GM12865 (cell line): ENCODE results near the gene CCDC91.

Experiments used
- DNase-seq: peaks from one replicate; pipeline ENCODE4 v3.0.0; 2010; ENCODE audit warnings: low read depth
- H3K4me3 ChIP-seq: 2 replicates; pipeline ENCODE4 v1.5.1; 2011; ENCODE audit warnings: mild to moderate bottlenecking, low read depth, low read length, control low read depth
- TF ChIP-seq, protein P1 (sequence below): IDR thresholded peaks from 2 replicates; pipeline ENCODE4 v1.5.1; 2011; ENCODE audit warnings: low read length, control low read depth, low read depth, inconsistent platforms; ENCODE audit not compliant: insufficient read depth; ENCODE audit errors: missing control alignments

The CCDC91 gene

GRCh38 chr12:28552251-28552970, 362.2 kb downstream of the CCDC91 start:
- TF ChIP-seq, protein P1, sequence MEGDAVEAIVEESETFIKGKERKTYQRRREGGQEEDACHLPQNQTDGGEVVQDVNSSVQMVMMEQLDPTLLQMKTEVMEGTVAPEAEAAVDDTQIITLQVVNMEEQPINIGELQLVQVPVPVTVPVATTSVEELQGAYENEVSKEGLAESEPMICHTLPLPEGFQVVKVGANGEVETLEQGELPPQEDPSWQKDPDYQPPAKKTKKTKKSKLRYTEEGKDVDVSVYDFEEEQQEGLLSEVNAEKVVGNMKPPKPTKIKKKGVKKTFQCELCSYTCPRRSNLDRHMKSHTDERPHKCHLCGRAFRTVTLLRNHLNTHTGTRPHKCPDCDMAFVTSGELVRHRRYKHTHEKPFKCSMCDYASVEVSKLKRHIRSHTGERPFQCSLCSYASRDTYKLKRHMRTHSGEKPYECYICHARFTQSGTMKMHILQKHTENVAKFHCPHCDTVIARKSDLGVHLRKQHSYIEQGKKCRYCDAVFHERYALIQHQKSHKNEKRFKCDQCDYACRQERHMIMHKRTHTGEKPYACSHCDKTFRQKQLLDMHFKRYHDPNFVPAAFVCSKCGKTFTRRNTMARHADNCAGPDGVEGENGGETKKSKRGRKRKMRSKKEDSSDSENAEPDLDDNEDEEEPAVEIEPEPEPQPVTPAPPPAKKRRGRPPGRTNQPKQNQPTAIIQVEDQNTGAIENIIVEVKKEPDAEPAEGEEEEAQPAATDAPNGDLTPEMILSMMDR = no peak
- no peak overlapping the region for H3K4me3 ChIP-seq
- DNase-seq = no peak

- TF ChIP-seq, protein P1 = no peak
- no peak for DNase-seq
- H3K4me3 ChIP-seq = no peak overlapping the region
Measured at GRCh38 chr12:28555748-28556147, 365.5 kb downstream of the CCDC91 start.

DNA sequence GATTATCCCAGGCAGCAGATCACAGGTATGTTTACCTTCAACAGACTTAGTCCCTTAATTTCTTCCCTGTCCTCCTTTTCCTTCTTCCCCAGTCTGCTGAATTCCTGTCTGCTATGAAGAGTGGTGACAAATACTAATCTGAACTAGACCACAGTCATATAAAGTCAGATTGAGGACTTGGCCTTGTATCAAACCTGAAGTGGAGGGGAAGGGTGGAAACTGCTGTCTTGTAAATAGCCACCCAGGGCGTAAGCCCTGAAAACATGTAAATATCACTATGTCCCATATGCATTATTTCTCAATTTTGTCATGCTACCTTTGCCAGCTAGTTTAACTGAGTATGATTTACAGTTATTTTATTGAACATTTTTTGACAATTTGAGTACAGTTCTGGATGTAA, 368.0 kb downstream of the CCDC91 start:
- DNase-seq = no peak
- TF ChIP-seq, protein P1 = no peak
- H3K4me3 ChIP-seq = no peak overlapping the region

DNA sequence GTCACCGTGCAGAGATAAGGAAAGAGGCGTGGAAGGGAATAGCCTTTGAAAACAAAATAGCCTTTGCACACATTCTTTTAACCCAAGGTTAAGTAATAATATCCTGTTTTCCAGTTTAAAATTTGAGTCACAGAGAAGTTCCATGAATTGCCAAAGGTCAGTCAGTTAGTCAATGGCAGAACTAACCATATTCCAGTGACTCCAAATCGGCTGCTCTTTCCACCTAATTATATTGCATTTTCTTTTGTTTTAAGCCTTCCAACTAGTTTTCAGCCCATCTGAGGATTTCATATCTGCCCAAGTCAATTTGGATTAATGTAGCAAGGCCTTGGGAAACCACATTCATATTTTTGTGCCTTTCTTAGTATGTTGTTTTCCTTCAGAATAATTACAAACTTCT, 373.0 kb downstream of the CCDC91 start:
- DNase-seq = no peak
- TF ChIP-seq, protein P1 = no peak
- H3K4me3 ChIP-seq = no peak overlapping the region

DNA sequence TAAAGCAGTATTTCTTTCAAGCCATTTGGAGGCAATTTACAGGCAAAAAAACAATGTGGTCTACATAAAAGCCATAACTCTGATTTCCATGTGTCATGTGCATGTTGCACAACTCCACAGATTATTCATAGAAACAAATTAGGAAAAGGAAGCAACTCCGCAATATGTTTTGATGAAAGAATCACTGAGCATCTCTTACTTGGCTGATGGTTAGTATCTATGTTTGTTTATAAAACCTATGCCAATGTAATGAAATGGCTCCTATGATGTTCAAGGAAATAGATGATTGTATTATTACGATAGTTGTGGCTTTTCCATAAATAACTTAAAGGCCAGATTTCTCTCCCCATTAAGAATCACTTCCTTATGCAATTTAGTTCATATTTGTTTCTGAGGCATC, 373.7 kb downstream of the CCDC91 start:
- TF ChIP-seq, protein P1 = no peak
- DNase-seq = no peak
- H3K4me3 ChIP-seq = no peak overlapping the region

DNA sequence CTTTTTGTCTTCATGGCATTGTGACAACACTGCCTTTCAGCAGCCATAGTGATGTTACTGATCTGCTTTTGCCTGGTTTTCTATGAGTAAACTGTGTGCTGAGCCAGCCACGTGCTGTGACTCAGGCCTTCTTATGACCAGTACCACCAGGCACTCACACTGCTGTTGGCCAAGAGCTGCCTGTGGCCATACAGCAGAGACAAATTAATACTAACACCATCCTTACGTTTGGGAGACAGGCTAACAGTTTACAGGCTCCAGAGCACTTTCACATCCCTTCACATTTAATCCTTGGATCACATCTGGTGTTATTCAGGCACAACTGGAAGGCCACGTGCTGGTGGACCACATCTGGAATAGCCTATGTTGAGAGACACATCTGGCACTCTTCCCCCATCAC, 377.9 kb downstream of the CCDC91 start:
- no peak overlapping the region for H3K4me3 ChIP-seq
- no peak for DNase-seq
- TF ChIP-seq, protein P1 = no peak

DNA sequence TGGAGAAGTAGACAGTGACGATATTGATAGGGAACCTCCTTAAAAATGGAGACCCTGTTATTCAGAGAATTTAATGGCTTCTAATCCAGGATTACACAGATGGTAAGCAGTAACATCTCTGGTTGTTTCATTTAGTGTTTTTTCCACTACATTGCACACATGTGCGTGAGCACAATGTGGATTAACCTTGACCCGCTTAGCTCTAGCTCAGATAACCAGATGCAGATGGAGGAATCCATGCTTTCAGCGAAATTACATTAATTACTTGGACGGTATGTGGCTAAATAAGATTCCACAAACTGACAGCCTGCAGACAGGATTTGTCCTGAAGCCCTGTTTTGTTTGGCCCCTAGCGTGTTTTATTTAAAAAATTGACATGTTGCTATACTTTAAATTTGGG, 378.4 kb downstream of the CCDC91 start:
- DNase-seq = no peak
- TF ChIP-seq, protein P1 = no peak
- no peak overlapping the region for H3K4me3 ChIP-seq
